K562 (cell line): ENCODE data around the gene PMIS2. TPM values are rescaled to one million over a fixed set of nuclear protein-coding genes. Genes with fewer than 3 reads are reported as not detected.

Experiments
- ARID2 ChIP-seq: fragments of 450-650 bp; IDR thresholded peaks from 2 replicates; pipeline ENCODE4 v1.6.1; 2017; ENCODE audit warnings: antibody characterized with exemption, mild to moderate bottlenecking
- BMI1 ChIP-seq: fragments of 150-350 bp; IDR thresholded peaks from 2 replicates; pipeline ENCODE4 v1.6.1; 2014; ENCODE audit warnings: low read length
- ELF4 ChIP-seq: fragments of 450-650 bp; formaldehyde crosslinking; IDR thresholded peaks from 2 replicates; pipeline ENCODE4 v1.4.0; 2022; ENCODE audit warnings: missing genetic modification characterization
- ESRRA ChIP-seq: fragments of 450-650 bp; IDR thresholded peaks from 2 replicates; pipeline ENCODE4 v1.6.1; 2014; ENCODE audit warnings: low read depth, mild to moderate bottlenecking, moderate library complexity, borderline replicate concordance
- FOXP4 ChIP-seq: sonication (generic); formaldehyde crosslinking; IDR thresholded peaks from 2 replicates; pipeline ENCODE4 v1.8.0; 2022; ENCODE audit warnings: mild to moderate bottlenecking, missing genetic modification reagents, borderline replicate concordance
- KLF6 ChIP-seq: fragments of 250-450 bp; sonication (Bioruptor Pico); IDR thresholded peaks from 2 replicates; pipeline ENCODE4 v1.4.0; 2020; ENCODE audit warnings: mild to moderate bottlenecking, moderate library complexity, borderline replicate concordance
- NFE2 ChIP-seq: IDR thresholded peaks from 2 replicates; pipeline ENCODE4 v1.6.1; 2014; ENCODE audit warnings: antibody characterized with exemption, low read depth
- PURB ChIP-seq: sonication (generic); formaldehyde crosslinking; IDR thresholded peaks from 2 replicates; pipeline ENCODE4 v1.9.0; 2021; ENCODE audit warnings: low read depth, mild to moderate bottlenecking, missing genetic modification reagents
- THRA ChIP-seq: fragments of 450-650 bp; IDR thresholded peaks from 2 replicates; pipeline ENCODE4 v1.6.1; 2017; ENCODE audit warnings: mild to moderate bottlenecking, moderate library complexity
- ZBTB8A ChIP-seq: fragments of 450-650 bp; IDR thresholded peaks from 2 replicates; pipeline ENCODE4 v1.6.1; 2018; ENCODE audit warnings: mild to moderate bottlenecking, moderate library complexity; ENCODE audit not compliant: partially characterized antibody
- ZNF785 ChIP-seq: fragments of 250-450 bp; sonication (Bioruptor Pico); IDR thresholded peaks from 2 replicates; pipeline ENCODE4 v1.4.0; 2020; ENCODE audit warnings: mild to moderate bottlenecking
- polyA plus RNA-seq, 8 experiments: library from polyadenylated mRNA; depleted of rRNA in 4 of 8; stranded (reverse) in 5 of 8; unstranded in 3 of 8; fragments of >200 nt; fragmentation: Nextera tagmentation in 2 of 8; fragmentation: Illumina TruSeq in 1 of 8; extraction: Ambion mirVana in 2 of 8; extraction: Trizol in 1 of 8; gene quantifications; 2 replicates each; pipeline versions ENCODE4 v1.2.1 to v1.2.3, GENCODE V29; 2011 to 2014; ENCODE audit warnings: inconsistent platforms in 1 of 8, missing spikeins in 1 of 8
- total RNA-seq, 7 experiments: library from RNA; depleted of rRNA in 6 of 7; stranded (reverse); fragments of >200 nt in 6 of 7; fragmentation: Illumina TruSeq in 2 of 7; extraction: Trizol in 2 of 7; gene quantifications; 2 replicates each; pipeline versions ENCODE4 v1.2.1 to v1.2.3, GENCODE V29; 2011 to 2021; ENCODE audit warnings: low replicate concordance in 1 of 7
- TF ChIP-seq, protein P1 (sequence below): fragments of 250-450 bp; sonication (Bioruptor Pico); IDR thresholded peaks from 2 replicates; pipeline ENCODE4 v1.5.0; 2021; ENCODE audit warnings: mild to moderate bottlenecking, moderate library complexity
- TF ChIP-seq, protein P2 (sequence below): fragments of 450-650 bp; formaldehyde crosslinking; IDR thresholded peaks from 2 replicates; pipeline ENCODE4 v1.4.0; 2020; ENCODE audit warnings: mild to moderate bottlenecking
- TF ChIP-seq, protein P3 (sequence below), 2 experiments: IDR thresholded peaks; 2 replicates each; pipeline ENCODE4 v1.6.1; 2011; ENCODE audit warnings: borderline replicate concordance in 1 of 2, control low read depth in 1 of 2, low read depth in 1 of 2, low read length in 1 of 2, mild to moderate bottlenecking in 1 of 2, mixed read lengths in 1 of 2, moderate library complexity in 1 of 2; ENCODE audit not compliant: insufficient read depth in 1 of 2, insufficient read length in 1 of 2, poor library complexity in 1 of 2, severe bottlenecking in 1 of 2; ENCODE audit errors: extremely low read depth in 1 of 2
- TF ChIP-seq, protein P4 (sequence below): fragments of 250-450 bp; sonication (Bioruptor Pico); IDR thresholded peaks from 2 replicates; pipeline ENCODE4 v1.4.0; 2020

PMIS2 gene
- total and polyA plus RNA-seq, 9 of the 15 experiments (the other 6 are each of a cell fraction or from before 2014, with no cell fraction given): not detected

GRCh38 chr19:35545001-35545854 lies 40.7 kb upstream of the PMIS2 start, which contains the start of gene TMEM147 (continued):
- TF ChIP-seq, protein P1, sequence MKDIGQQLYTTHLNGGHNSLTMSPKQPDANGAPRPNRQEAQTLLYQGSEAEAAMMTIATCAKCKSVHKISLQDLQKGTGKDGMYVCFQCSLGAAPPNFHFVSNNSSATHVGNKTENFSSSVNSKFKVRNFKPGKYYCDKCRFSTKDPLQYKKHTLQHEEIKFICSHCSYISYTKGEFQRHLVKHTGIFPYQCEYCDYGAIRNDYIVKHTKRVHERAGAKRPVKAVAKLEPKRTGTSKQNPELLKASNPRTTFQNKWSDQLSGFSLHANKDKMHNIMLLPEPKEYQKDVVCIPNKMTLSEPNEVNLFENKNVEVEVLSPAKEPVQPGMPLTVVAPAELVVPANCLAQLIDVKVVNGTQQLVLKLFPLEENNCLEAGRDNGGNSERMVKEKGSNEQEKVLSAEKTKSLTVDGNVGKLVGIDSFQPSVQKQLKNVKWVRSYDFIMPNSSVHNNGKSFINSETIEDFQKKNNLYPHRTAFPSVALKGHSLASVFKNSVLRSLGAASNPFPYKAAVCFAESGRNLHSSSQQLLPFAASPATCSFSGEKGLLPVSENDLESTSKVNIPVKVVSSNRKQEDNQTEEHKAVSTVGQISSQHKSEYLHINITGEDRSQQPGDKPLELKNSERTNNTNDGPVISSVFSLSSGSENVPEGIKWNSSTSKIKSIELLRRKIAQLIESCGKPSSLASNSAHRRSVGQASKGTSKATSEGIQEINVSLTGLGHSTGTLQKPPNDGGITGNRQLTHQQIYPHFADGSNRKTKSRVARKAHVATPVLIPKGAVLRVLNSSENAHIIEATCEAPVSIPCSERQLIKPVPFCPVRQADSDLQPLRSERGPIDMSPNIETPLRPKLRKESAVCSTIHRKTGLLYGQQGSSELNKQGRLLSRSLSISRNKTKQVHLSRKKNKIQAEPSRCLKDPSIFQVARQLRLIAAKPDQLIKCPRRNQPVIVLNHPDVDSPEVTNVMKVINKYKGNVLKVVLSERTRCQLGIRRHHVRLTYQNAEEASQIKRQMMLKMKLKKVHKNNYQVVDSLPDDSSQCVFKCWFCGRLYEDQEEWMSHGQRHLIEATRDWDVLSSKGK: no peak
- no peak for TF ChIP-seq ARID2
- TF ChIP-seq, protein P2, sequence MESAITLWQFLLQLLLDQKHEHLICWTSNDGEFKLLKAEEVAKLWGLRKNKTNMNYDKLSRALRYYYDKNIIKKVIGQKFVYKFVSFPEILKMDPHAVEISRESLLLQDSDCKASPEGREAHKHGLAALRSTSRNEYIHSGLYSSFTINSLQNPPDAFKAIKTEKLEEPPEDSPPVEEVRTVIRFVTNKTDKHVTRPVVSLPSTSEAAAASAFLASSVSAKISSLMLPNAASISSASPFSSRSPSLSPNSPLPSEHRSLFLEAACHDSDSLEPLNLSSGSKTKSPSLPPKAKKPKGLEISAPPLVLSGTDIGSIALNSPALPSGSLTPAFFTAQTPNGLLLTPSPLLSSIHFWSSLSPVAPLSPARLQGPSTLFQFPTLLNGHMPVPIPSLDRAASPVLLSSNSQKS (CRISPR knock-in tag): no peak
- no peak for TF ChIP-seq FOXP4 (CRISPR knock-in tag)
- TF ChIP-seq ZNF785 (CRISPR knock-in tag): no peak
- peak; percentile 22; the same call in 1 of the 2 replicates for TF ChIP-seq KLF6
- TF ChIP-seq NFE2: no peak
- TF ChIP-seq THRA: no peak
- TF ChIP-seq PURB (CRISPR knock-in tag): no peak
- no peak for TF ChIP-seq BMI1
- TF ChIP-seq ZBTB8A: no peak
- TF ChIP-seq ESRRA: peak; percentile 59
- TF ChIP-seq, protein P3, sequence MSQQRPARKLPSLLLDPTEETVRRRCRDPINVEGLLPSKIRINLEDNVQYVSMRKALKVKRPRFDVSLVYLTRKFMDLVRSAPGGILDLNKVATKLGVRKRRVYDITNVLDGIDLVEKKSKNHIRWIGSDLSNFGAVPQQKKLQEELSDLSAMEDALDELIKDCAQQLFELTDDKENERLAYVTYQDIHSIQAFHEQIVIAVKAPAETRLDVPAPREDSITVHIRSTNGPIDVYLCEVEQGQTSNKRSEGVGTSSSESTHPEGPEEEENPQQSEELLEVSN (IDR thresholded peaks at IDR 0.05; ENCODE audit: borderline replicate concordance in 1 of 2, extremely low read depth in 1 of 2, insufficient read depth in 1 of 2, insufficient read length in 1 of 2, low read depth in 1 of 2, low read length in 1 of 2, poor library complexity in 1 of 2, severe bottlenecking in 1 of 2): peak; percentile 9 to 14
- TF ChIP-seq, protein P4, sequence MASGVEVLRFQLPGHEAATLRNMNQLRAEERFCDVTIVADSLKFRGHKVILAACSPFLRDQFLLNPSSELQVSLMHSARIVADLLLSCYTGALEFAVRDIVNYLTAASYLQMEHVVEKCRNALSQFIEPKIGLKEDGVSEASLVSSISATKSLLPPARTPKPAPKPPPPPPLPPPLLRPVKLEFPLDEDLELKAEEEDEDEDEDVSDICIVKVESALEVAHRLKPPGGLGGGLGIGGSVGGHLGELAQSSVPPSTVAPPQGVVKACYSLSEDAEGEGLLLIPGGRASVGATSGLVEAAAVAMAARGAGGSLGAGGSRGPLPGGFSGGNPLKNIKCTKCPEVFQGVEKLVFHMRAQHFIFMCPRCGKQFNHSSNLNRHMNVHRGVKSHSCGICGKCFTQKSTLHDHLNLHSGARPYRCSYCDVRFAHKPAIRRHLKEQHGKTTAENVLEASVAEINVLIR (CRISPR knock-in tag): peak; percentile 97
- 0 out of 2 replicates have a peak, but pooled peaks have one; percentile 48 for TF ChIP-seq ELF4
